PC-9 (cell line): Measurements from ENCODE around the gene KASH5. TPM values are rescaled to one million over a fixed set of nuclear protein-coding genes. Genes with fewer than 3 reads are reported as not detected.
A peak's percentile ranks its signal among the peaks of the same experiment; 100 is the strongest.

Experiments used
- BruUV-seq: library from RNA; stranded (reverse); fragments of 400-500 nt; replicated peaks from 2 replicates; lab custom pipeline; 2021; lab: Mats Ljungman, UMichigan
- CTCF ChIA-PET: fragments of 300-600 bp; sonication (Branson Sonifier 250); formaldehyde crosslinking; loops from one replicate; lab custom pipeline; 2022; ENCODE audit warnings: antibody characterized with exemption; lab: Charles Lee
- POLR2A ChIA-PET: fragments of 300-600 bp; sonication (Branson Sonifier 250); formaldehyde crosslinking; loops from one replicate; lab custom pipeline; 2022; ENCODE audit warnings: antibody characterized with exemption; ENCODE audit not compliant: unreplicated experiment; lab: Charles Lee
- DNase-seq, 2 experiments: peaks; one replicate each; pipeline versions ENCODE4 v3.0.0 to v3.0.0-alpha.2; 2015 to 2022; ENCODE audit warnings: mixed read lengths in 1 of 2
- H2AFZ ChIP-seq: fragments of 200-600 bp; sonication (generic); 2 replicates; pipeline ENCODE4 v1.8.1; 2017; ENCODE audit warnings: antibody characterized with exemption
- H3F3A ChIP-seq: fragments of 200-600 bp; sonication (generic); 2 replicates; pipeline ENCODE4 v1.8.1; 2017; ENCODE audit warnings: antibody characterized with exemption, mild to moderate bottlenecking, low read depth; ENCODE audit not compliant: insufficient read depth
- H3K27ac ChIP-seq: fragments of 200-600 bp; sonication (generic); 2 replicates; pipeline ENCODE4 v1.6.1; 2016; ENCODE audit warnings: mixed run types
- H3K27me3 ChIP-seq: fragments of 200-600 bp; sonication (generic); 2 replicates; pipeline ENCODE4 v1.6.1; 2016; ENCODE audit warnings: low read depth, mixed run types; ENCODE audit not compliant: insufficient read depth
- H3K36me3 ChIP-seq: fragments of 200-600 bp; sonication (generic); 2 replicates; pipeline ENCODE4 v1.6.1; 2016; ENCODE audit warnings: low read depth, mixed run types
- H3K4me1 ChIP-seq: fragments of 200-600 bp; sonication (generic); replicated peaks from 2 replicates; pipeline ENCODE4 v1.6.1; 2016; ENCODE audit warnings: mixed run types; ENCODE audit not compliant: insufficient read depth
- H3K4me2 ChIP-seq: fragments of 200-600 bp; sonication (generic); 2 replicates; pipeline ENCODE4 v1.6.1; 2017; ENCODE audit warnings: mixed run types
- H3K4me3 ChIP-seq: fragments of 200-600 bp; sonication (generic); 2 replicates; pipeline ENCODE4 v1.6.1; 2016; ENCODE audit warnings: mixed run types
- H3K79me2 ChIP-seq: fragments of 200-600 bp; sonication (generic); 2 replicates; pipeline ENCODE4 v1.6.1; 2017; ENCODE audit warnings: low read depth, mixed run types
- H3K9me2 ChIP-seq: fragments of 200-600 bp; sonication (generic); 2 replicates; pipeline ENCODE4 v1.8.1; 2017; ENCODE audit warnings: mild to moderate bottlenecking; ENCODE audit not compliant: insufficient read depth
- H3K9me3 ChIP-seq: fragments of 200-600 bp; sonication (generic); 2 replicates; pipeline ENCODE4 v1.8.1; 2016; ENCODE audit warnings: low read depth; ENCODE audit not compliant: insufficient read depth
- H4K20me1 ChIP-seq: fragments of 200-600 bp; sonication (generic); 2 replicates; pipeline ENCODE4 v1.8.1; 2017; ENCODE audit not compliant: insufficient read depth
- CTCF ChIP-seq: fragments of 200-600 bp; sonication (generic); conservative IDR thresholded peaks from 2 replicates; pipeline ENCODE4 v1.6.1; 2017; ENCODE audit warnings: mixed run types, antibody characterized with exemption, mild to moderate bottlenecking, moderate library complexity
- EZH2 ChIP-seq: fragments of 200-600 bp; sonication (generic); IDR thresholded peaks from 2 replicates; pipeline ENCODE4 v1.8.0; 2017; ENCODE audit warnings: antibody characterized with exemption, low read depth
- intact Hi-C: fragments of 100-400 bp; cut with micrococcal nuclease; formaldehyde crosslinking; loops from one replicate; pipeline ENCODE4 v1.10.0; 2022; ENCODE audit not compliant: unreplicated experiment
- total RNA-seq: library from RNA; stranded (reverse); gene quantifications from 2 replicates; pipeline ENCODE4 v1.2.3, GENCODE V29; 2021

Gene KASH5
- total RNA-seq, 1 experiment from 2014 or later: 0.39 TPM

- BruUV-seq: no TSS peak
- peak overlapping the region; percentile 29; the same call in 1 of the 2 replicates for H2AFZ ChIP-seq
- H3K4me2 ChIP-seq: no peak overlapping the region
- no peak overlapping the region for H3K27ac ChIP-seq
- peaks cover 2% of the 10 kb centered on the region for H3K4me1 ChIP-seq
- intact Hi-C loops: no loop called here
- H3K36me3 ChIP-seq: no peaks in the 10 kb centered on the region
- TF ChIP-seq CTCF: no peak
- no peak for TF ChIP-seq EZH2
- no peaks in the 10 kb centered on the region for H3K27me3 ChIP-seq
- H3F3A ChIP-seq: peaks cover 5% of the 10 kb centered on the region; the same call in 1 of the 2 replicates
- no peaks in the 10 kb centered on the region for H3K9me2 ChIP-seq
- H4K20me1 ChIP-seq: no peaks in the 10 kb centered on the region
- H3K9me3 ChIP-seq: no peaks in the 10 kb centered on the region
- no peak overlapping the region for H3K4me3 ChIP-seq
- no peak for DNase-seq
- no peaks in the 10 kb centered on the region for H3K79me2 ChIP-seq
- ChIA-PET CTCF (no interaction called here), POLR2A (no interaction called here)
These were observed 20.9 kb downstream of the KASH5 start for GRCh38 chr19:49408816-49409440.

- Histone ChIP-seq H3K36me3 (no peaks in the 10 kb centered on the region), H4K20me1 (no peaks in the 10 kb centered on the region), H3K4me3 (no peak overlapping the region), H3K9me2 (no peaks in the 10 kb centered on the region), H3K4me1 (no peaks in the 10 kb centered on the region), H3F3A (no peaks in the 10 kb centered on the region), H3K4me2 (no peak overlapping the region), H3K27ac (no peak overlapping the region), H3K9me3 (no peaks in the 10 kb centered on the region), H3K27me3 (peaks cover 2% of the 10 kb centered on the region; the same call in 1 of the 2 replicates), H3K79me2 (no peaks in the 10 kb centered on the region), H2AFZ (no peak overlapping the region)
- DNase-seq: no peak
- CTCF ChIA-PET: no interaction called here
- TF ChIP-seq EZH2 (no peak), CTCF (no peak)
- no TSS peak for BruUV-seq
- POLR2A ChIA-PET: interaction anchor here (0.6 kb wide), 1 partner anchor 33 kb away, joined by 3 read pairs; no protein-coding TSS in a partner anchor
- intact Hi-C loops: no loop called here
These were observed 21.5 kb downstream of the KASH5 start for GRCh38 chr19:49409441-49410029.

GRCh38 chr19:49411681-49412326 lies 23.8 kb downstream of the KASH5 start:
- POLR2A ChIA-PET: no interaction called here
- Histone ChIP-seq H2AFZ (no peak overlapping the region), H3K27ac (no peak overlapping the region), H3K27me3 (peaks cover 25% of the 10 kb centered on the region), H3K79me2 (no peaks in the 10 kb centered on the region), H3K4me1 (no peaks in the 10 kb centered on the region), H4K20me1 (no peaks in the 10 kb centered on the region), H3K9me3 (no peaks in the 10 kb centered on the region), H3K4me3 (no peak overlapping the region), H3K9me2 (no peaks in the 10 kb centered on the region), H3K36me3 (no peaks in the 10 kb centered on the region), H3F3A (no peaks in the 10 kb centered on the region), H3K4me2 (no peak overlapping the region)
- CTCF ChIA-PET: interaction anchor here (0.6 kb wide), 1 partner anchor 284 kb away, joined by 5 read pairs; no protein-coding TSS in a partner anchor
- intact Hi-C loops: no loop called here
- DNase-seq: no peak
- no TSS peak for BruUV-seq
- no peak for TF ChIP-seq CTCF
- no peak for TF ChIP-seq EZH2
